ENCODE results near the gene ISCA1. TPM values are rescaled to one million over a fixed set of nuclear protein-coding genes. Genes with fewer than 3 reads are reported as not detected.
"Not testable (repeated sequence)": the region's sequence is repeated elsewhere in the genome, so short reads cannot be mapped to it uniquely, and the experiment has no call there.

ISCA1 gene
- total RNA-seq, 1 experiment from 2014 or later = 12.5 TPM

DNA sequence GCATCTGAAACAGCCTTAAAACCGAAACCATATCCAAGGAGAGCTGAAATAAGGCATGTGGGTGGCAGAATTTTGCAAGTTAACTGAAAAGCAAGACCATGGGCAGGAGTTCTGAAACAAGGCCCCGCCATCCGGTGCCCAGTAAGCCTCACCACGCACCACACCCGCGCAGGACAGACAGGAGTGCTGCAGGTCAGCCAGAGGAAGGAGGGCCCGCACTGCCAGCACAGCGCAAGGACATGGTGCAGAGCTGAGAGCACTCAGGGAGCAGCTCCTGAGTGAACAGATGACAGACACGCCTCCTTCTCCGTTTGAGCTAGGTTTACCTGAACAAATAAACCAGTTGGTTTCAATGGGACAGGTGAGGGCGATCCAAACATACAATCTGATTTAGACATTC, 16.5 kb upstream of the ISCA1 start:
- Mint-ChIP-seq H3K4me3 (ENCODE audit: low read depth, unreplicated experiment) (no peak overlapping the region), H3K27me3 (ENCODE audit: unreplicated experiment) (no peaks in the 10 kb centered on the region), H3K9me3 (ENCODE audit: low read depth, unreplicated experiment) (no peaks in the 10 kb centered on the region), H3K36me3 (ENCODE audit: insufficient read depth, unreplicated experiment) (peaks cover 30% of the 10 kb centered on the region), H3K27ac (ENCODE audit: unreplicated experiment) (no peak overlapping the region), H3K4me1 (ENCODE audit: low read depth, unreplicated experiment) (no peaks in the 10 kb centered on the region)
- TF ChIP-seq, protein P1, sequence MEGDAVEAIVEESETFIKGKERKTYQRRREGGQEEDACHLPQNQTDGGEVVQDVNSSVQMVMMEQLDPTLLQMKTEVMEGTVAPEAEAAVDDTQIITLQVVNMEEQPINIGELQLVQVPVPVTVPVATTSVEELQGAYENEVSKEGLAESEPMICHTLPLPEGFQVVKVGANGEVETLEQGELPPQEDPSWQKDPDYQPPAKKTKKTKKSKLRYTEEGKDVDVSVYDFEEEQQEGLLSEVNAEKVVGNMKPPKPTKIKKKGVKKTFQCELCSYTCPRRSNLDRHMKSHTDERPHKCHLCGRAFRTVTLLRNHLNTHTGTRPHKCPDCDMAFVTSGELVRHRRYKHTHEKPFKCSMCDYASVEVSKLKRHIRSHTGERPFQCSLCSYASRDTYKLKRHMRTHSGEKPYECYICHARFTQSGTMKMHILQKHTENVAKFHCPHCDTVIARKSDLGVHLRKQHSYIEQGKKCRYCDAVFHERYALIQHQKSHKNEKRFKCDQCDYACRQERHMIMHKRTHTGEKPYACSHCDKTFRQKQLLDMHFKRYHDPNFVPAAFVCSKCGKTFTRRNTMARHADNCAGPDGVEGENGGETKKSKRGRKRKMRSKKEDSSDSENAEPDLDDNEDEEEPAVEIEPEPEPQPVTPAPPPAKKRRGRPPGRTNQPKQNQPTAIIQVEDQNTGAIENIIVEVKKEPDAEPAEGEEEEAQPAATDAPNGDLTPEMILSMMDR (IDR thresholded peaks at IDR 0.05; ENCODE audit: unreplicated experiment) = no peak
- intact Hi-C loops (cut with micrococcal nuclease; ENCODE audit: unreplicated experiment) = no loop called here
- BruUV-seq (replicated peaks) = no TSS peak
- CTCF ChIA-PET = no interaction called here
- DNase-seq = no peak

DNA sequence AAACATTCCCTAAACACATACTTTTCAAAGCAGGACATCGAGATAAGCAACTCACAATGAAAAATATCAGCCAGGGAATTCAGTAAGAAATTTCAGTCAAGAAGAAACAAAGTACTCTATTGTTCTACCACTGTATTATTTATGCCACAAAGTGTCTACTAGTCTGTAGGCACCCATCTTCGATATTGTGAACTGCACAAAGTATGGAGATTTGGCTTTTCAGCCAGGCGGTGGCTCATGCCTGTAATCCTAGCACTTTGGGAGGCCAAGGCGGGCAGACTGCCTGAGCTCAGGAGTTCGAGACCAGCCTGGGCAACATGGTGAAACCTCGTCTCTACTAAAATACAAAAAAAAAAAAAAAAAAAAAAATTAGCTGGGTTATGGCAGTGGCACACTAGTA, 8.0 kb upstream of the ISCA1 start:
- CTCF ChIA-PET = not testable (repeated sequence)

DNA sequence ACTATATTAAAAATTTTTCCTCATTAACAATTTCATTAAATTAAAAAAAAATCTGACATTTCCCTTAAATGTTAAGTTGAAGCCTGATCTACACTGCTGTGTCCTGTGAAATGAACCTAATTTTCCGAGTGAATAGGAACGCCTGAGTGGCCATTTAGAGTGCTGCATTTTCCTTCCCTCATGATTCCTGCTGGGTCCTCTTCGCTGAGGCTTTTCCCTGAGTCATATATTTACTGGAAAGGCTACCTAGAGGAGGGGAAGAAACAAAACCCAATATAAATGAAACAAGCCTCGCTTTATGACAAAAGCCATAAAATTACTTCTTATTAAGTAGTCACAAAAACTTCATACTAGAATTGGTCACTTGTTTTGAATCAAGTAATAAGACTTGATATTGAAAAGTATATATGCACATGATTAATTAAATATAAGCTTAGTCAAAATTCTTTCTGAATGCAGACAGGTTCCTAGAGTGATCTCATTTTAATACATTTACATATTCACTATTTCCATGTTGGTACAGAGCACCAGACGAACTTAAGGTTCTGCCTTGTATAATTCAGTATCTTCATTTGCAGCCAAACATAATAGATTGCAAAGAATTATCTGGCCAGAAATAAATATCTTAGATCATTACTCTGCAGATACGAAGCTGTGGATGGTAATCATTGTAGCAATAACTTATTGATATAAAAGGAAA, 6.3 kb upstream of the ISCA1 start:
- Mint-ChIP-seq H3K27me3 (ENCODE audit: unreplicated experiment) (no peaks in the 10 kb centered on the region), H3K36me3 (ENCODE audit: insufficient read depth, unreplicated experiment) (peaks cover 8% of the 10 kb centered on the region), H3K27ac (ENCODE audit: unreplicated experiment) (no peak overlapping the region), H3K9me3 (ENCODE audit: low read depth, unreplicated experiment) (no peaks in the 10 kb centered on the region), H3K4me1 (ENCODE audit: low read depth, unreplicated experiment) (peaks cover 2% of the 10 kb centered on the region), H3K4me3 (ENCODE audit: low read depth, unreplicated experiment) (no peak overlapping the region)
- CTCF ChIA-PET = no interaction called here
- intact Hi-C loops (cut with micrococcal nuclease; ENCODE audit: unreplicated experiment) = no loop called here
- no TSS peak for BruUV-seq (replicated peaks)
- no peak for DNase-seq
- TF ChIP-seq, protein P1 (IDR thresholded peaks at IDR 0.05; ENCODE audit: unreplicated experiment) = no peak

More for the DNA sequence above, 8.0 kb upstream of the ISCA1 start:
- H3K4me3 Mint-ChIP-seq (ENCODE audit: low read depth, unreplicated experiment); BruUV-seq (replicated peaks); H3K36me3 Mint-ChIP-seq (ENCODE audit: insufficient read depth, unreplicated experiment); H3K9me3 Mint-ChIP-seq (ENCODE audit: low read depth, unreplicated experiment); DNase-seq; H3K27ac Mint-ChIP-seq (ENCODE audit: unreplicated experiment); intact Hi-C loops (cut with micrococcal nuclease; ENCODE audit: unreplicated experiment); H3K27me3 Mint-ChIP-seq (ENCODE audit: unreplicated experiment); H3K4me1 Mint-ChIP-seq (ENCODE audit: low read depth, unreplicated experiment): not testable (repeated sequence)

DNA sequence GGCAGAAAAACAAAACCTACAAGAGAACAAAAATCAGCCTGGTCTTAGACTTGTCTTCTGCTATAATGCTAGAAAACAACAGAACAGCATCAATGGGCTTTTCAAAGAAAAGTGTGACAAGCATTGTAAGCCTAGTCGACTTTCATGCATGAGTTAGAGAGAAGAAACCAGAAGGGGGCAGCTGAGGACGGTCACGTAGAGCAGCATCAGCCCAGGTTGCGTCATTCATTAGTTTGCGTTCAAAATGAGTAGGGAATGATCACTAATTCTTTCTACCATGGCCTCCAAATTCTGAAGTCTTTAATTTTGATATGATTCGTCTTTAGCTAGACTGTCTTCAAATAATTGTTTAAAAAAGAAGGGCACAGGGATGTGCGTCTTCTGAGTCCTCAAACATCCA, 4.7 kb upstream of the ISCA1 start:
- CTCF ChIA-PET = no interaction called here
- no peak overlapping the region for H3K27ac Mint-ChIP-seq (ENCODE audit: unreplicated experiment)
- BruUV-seq (replicated peaks) = no TSS peak
- H3K9me3 Mint-ChIP-seq (ENCODE audit: low read depth, unreplicated experiment) = no peaks in the 10 kb centered on the region
- peaks cover 22% of the 10 kb centered on the region for H3K36me3 Mint-ChIP-seq (ENCODE audit: insufficient read depth, unreplicated experiment)
- TF ChIP-seq, protein P1 (IDR thresholded peaks at IDR 0.05; ENCODE audit: unreplicated experiment) = no peak
- H3K4me1 Mint-ChIP-seq (ENCODE audit: low read depth, unreplicated experiment) = peaks cover 11% of the 10 kb centered on the region
- H3K4me3 Mint-ChIP-seq (ENCODE audit: low read depth, unreplicated experiment) = no peak overlapping the region
- DNase-seq = no peak
- H3K27me3 Mint-ChIP-seq (ENCODE audit: unreplicated experiment) = no peaks in the 10 kb centered on the region
- intact Hi-C loops (cut with micrococcal nuclease; ENCODE audit: unreplicated experiment) = no loop called here

DNA sequence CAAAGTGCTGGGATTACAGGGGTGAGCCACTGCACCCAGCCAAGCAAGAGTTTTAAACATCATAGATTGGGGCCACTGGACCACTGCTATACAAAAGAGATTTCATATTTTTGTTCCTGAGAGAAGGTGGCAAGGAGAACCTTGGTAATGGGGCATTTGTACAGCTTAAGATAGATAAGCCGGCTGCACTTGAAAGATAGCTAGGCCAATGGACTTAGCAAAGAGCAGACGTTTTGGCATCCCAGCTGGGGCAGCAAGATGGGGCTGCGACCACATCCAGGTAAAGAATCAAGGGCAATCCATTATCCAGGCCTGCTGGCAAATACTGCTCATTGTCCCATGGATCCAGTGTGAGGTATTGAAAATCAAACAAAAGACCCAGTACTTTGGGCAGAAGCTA, 3.9 kb upstream of the ISCA1 start:
- intact Hi-C loops (cut with micrococcal nuclease; ENCODE audit: unreplicated experiment) = no loop called here

More for the DNA sequence above, 3.9 kb upstream of the ISCA1 start:
- Mint-ChIP-seq H3K36me3 (ENCODE audit: insufficient read depth, unreplicated experiment) (peaks cover 30% of the 10 kb centered on the region), H3K27me3 (ENCODE audit: unreplicated experiment) (no peaks in the 10 kb centered on the region), H3K4me3 (ENCODE audit: low read depth, unreplicated experiment) (no peak overlapping the region), H3K4me1 (ENCODE audit: low read depth, unreplicated experiment) (peaks cover 11% of the 10 kb centered on the region), H3K27ac (ENCODE audit: unreplicated experiment) (no peak overlapping the region), H3K9me3 (ENCODE audit: low read depth, unreplicated experiment) (no peaks in the 10 kb centered on the region)
- CTCF ChIA-PET = no interaction called here
- no peak for DNase-seq
- no TSS peak for BruUV-seq (replicated peaks)
- TF ChIP-seq, protein P1 (IDR thresholded peaks at IDR 0.05; ENCODE audit: unreplicated experiment) = no peak

Measured in Calu3 (cell line).